ENCODE data around the gene CRYBA1. TPM values are rescaled to one million over a fixed set of nuclear protein-coding genes. Genes with fewer than 3 reads are reported as not detected.

CRYBA1 gene
- total RNA-seq (not detected in 2 replicates), polyA plus RNA-seq (not detected in 2 replicates), polyA minus RNA-seq (not detected in 2 replicates), Bru-seq, nascent RNA (not detected), BruChase-seq, experiment 1, labeled RNA remaining after a 6-hour chase (not detected), BruChase-seq, experiment 2, labeled RNA remaining after a 2-hour chase (not detected)
- not detected in 2 replicates for polyA plus RNA-seq (2011; cell fraction: cytosol; rRNA removed)
- not detected in 2 replicates for polyA plus RNA-seq (2011; cell fraction: nucleus; rRNA removed)
- not detected in 2 replicates for polyA plus RNA-seq (2012)
- polyA minus RNA-seq (2011; cell fraction: cytosol; rRNA and poly(A)+ RNA removed) = not detected
- not detected in 2 replicates for polyA minus RNA-seq (2011; cell fraction: nucleus; rRNA and poly(A)+ RNA removed)
- long read RNA-seq = 0 reads

- TF ChIP-seq CTCF (IDR thresholded peaks at IDR 0.05; ENCODE audit: extremely low read depth in 1 of 2, insufficient read depth in 1 of 2, low read depth in 1 of 2, low read length in 2 of 2) (no peak), MAX (IDR thresholded peaks at IDR 0.05; ENCODE audit: insufficient read depth, insufficient read length) (no peak), JUN (IDR thresholded peaks at IDR 0.05; ENCODE audit: borderline replicate concordance, insufficient read depth, insufficient read length, low read depth) (no peak), POLR2A (IDR thresholded peaks at IDR 0.05; ENCODE audit: low read depth, low read length) (no peak), MYC (IDR thresholded peaks at IDR 0.05; ENCODE audit: low read depth, low read length) (no peak), POLR2AphosphoS5 (IDR thresholded peaks at IDR 0.05; ENCODE audit: insufficient read depth, low read depth, low read length) (no peak), FOS (IDR thresholded peaks at IDR 0.05; ENCODE audit: borderline replicate concordance, insufficient read depth, low read length) (no peak)
- Histone ChIP-seq H3K27ac (ENCODE audit: insufficient read depth, low read depth, low read length) (no peak within 1 kb of the TSS), H3K36me3 (ENCODE audit: control insufficient read depth in 2 of 2, extremely low read depth in 1 of 2, insufficient read depth in 2 of 2, low read length in 2 of 2) (no peaks in the 10 kb centered on the region), H3K79me2 (ENCODE audit: control insufficient read depth, insufficient read depth, low read length) (no peaks in the 10 kb centered on the region), H3K4me3 (replicated peaks in 1 of 3; ENCODE audit: insufficient read depth in 1 of 3, low read depth in 1 of 3, low read length in 3 of 3) (no peak within 1 kb of the TSS), H3K9me1 (replicated peaks; ENCODE audit: control insufficient read depth, extremely low read depth, insufficient read depth, low read length) (no peaks in the 10 kb centered on the region), H3K9ac (replicated peaks; ENCODE audit: extremely low read depth, insufficient read depth, low read length) (no peak within 1 kb of the TSS), H2AFZ (ENCODE audit: low read depth, low read length) (no peak within 1 kb of the TSS), H3K4me1 (ENCODE audit: control insufficient read depth, extremely low read depth, insufficient read depth, low read length) (no peaks in the 10 kb centered on the region), H3K9me3 (replicated peaks; ENCODE audit: control insufficient read depth, insufficient read depth, low read length) (no peaks in the 10 kb centered on the region), H3K4me2 (ENCODE audit: insufficient read depth, low read length) (no peak within 1 kb of the TSS), H3K27me3 (ENCODE audit: control insufficient read depth in 2 of 2, insufficient read depth in 2 of 2, low read length in 2 of 2) (no peaks in the 10 kb centered on the region), H4K20me1 (replicated peaks; ENCODE audit: control insufficient read depth, extremely low read depth, insufficient read depth, low read length) (no peaks in the 10 kb centered on the region)
- dilution Hi-C loops (cut with MboI; ENCODE audit: extremely low pct_ligation_motif_present, low sequenced_read_pairs) (no loop called here), intact Hi-C loops (cut with micrococcal nuclease) (no loop called here)
- BruUV-seq (replicated peaks) = no TSS peak
- DNase-seq (ENCODE audit: low read depth, low spot score) (no peak), FAIRE-seq (no peak)
- POLR2A ChIA-PET = no interaction called here
- CTCF ChIA-PET = interaction anchor here (0.8 to 1.1 kb wide), 2 partner anchors 13 to 44 kb away, joined by 3 to 6 read pairs; no protein-coding TSS in a partner anchor
Observed at GRCh38 chr17:29246628-29247027, at the start of gene CRYBA1. Gene CRYBA1, plus strand, starts transcription at chr17:29246859. Its CDS starts 5 bp downstream, at chr17:29246864.
